Natural killer cell (primary cell): ENCODE results near the gene EXOC3L4. TPM values are rescaled to one million over a fixed set of nuclear protein-coding genes. Genes with fewer than 3 reads are reported as not detected.

Experiments
- ATAC-seq, 3 donors: fragments of 150-1000 bp in 2 of 3; fragments of 200-7000 bp in 1 of 3; cut with Tn5 transposase; 1 replicate in 1 of 3; 2 replicates in 2 of 3; pipeline ENCODE4 v1.10.0; 2021; ENCODE audit warnings: mild to moderate bottlenecking in 2 of 3, moderate library complexity in 2 of 3
- DNase-seq, 2 donors: peaks; one replicate each; pipeline versions ENCODE4 v3.0.0 to v3.0.0-alpha.2; 2013 to 2021; ENCODE audit warnings: mixed read lengths in 1 of 2
- H3K27ac ChIP-seq: one replicate; pipeline ENCODE4 v1.5.1; 2013; ENCODE audit warnings: mild to moderate bottlenecking, low read length
- H3K27me3 ChIP-seq: one replicate; pipeline ENCODE4 v1.6.1; 2013; ENCODE audit warnings: low read length; ENCODE audit not compliant: control insufficient read depth, insufficient read depth
- H3K36me3 ChIP-seq: one replicate; pipeline ENCODE4 v1.6.1; 2013; ENCODE audit warnings: low read length; ENCODE audit not compliant: control insufficient read depth, insufficient read depth
- H3K4me1 ChIP-seq: one replicate; pipeline ENCODE4 v1.6.1; 2013; ENCODE audit warnings: low read length; ENCODE audit not compliant: control insufficient read depth, insufficient read depth
- H3K4me3 ChIP-seq: one replicate; pipeline ENCODE4 v1.5.1; 2013; ENCODE audit warnings: low read length
- H3K9me3 ChIP-seq: one replicate; pipeline ENCODE4 v1.6.1; 2013; ENCODE audit warnings: low read length; ENCODE audit not compliant: control insufficient read depth, insufficient read depth
- H3K27ac Mint-ChIP-seq, 2 donors: one replicate each; pipeline ENCODE4 v1.8.0; 2022; ENCODE audit warnings: mild to moderate bottlenecking in 2 of 2, mixed read lengths in 2 of 2, moderate library complexity in 1 of 2
- H3K27me3 Mint-ChIP-seq, 2 donors: one replicate each; pipeline ENCODE4 v1.8.0; 2022; ENCODE audit warnings: low read depth in 2 of 2, mixed read lengths in 2 of 2
- H3K36me3 Mint-ChIP-seq: one replicate; pipeline ENCODE4 v1.8.0; 2022; ENCODE audit warnings: mixed read lengths
- H3K4me1 Mint-ChIP-seq, 2 donors: one replicate each; pipeline ENCODE4 v1.8.0; 2022; ENCODE audit warnings: mixed read lengths in 2 of 2
- H3K4me3 Mint-ChIP-seq: one replicate; pipeline ENCODE4 v1.8.0; 2022; ENCODE audit warnings: mild to moderate bottlenecking, moderate library complexity, mixed read lengths
- H3K9me3 Mint-ChIP-seq, 2 donors: one replicate each; pipeline ENCODE4 v1.8.0; 2022; ENCODE audit warnings: mixed read lengths in 2 of 2
- WGBS: methylation state at CpG from one replicate; pipeline ENCODE4 v1.1.7; 2013; ENCODE audit warnings: missing lambda C conversion rate; ENCODE audit not compliant: insufficient coverage; 5-methylcytosine and 5-hydroxymethylcytosine counted together
- intact Hi-C: fragments of 100-400 bp; cut with micrococcal nuclease; formaldehyde crosslinking; loops from one replicate; pipeline ENCODE4 v1.14.2; 2022
- total RNA-seq, 4 donors: library from RNA; stranded (reverse); fragments of 120-200 nt in 1 of 4; gene quantifications; one replicate each; pipeline versions ENCODE4 v1.2.3 to v1.2.4, GENCODE V29; 2013 to 2022
- TF ChIP-seq, protein P1 (sequence below): fragments of 200-600 bp; IDR thresholded peaks from one replicate; pipeline ENCODE4 v1.8.0; 2022; ENCODE audit warnings: antibody characterized with exemption

Gene EXOC3L4
- total RNA-seq, 3 donors from 2014 or later (not counting 1 experiment from before 2014, with no cell fraction given), result not detected

GRCh38 chr14:103089386-103090335 is 4.9 kb upstream of the EXOC3L4 start:
- Mint-ChIP-seq H3K4me1 (peaks cover 0 to 5% of the 10 kb centered on the region in 2 donors), H3K9me3 (no peaks in the 10 kb centered on the region), H3K4me3 (no peak overlapping the region), H3K27me3 (peaks cover 0 to 3% of the 10 kb centered on the region in 2 donors), H3K27ac (no peak overlapping the region), H3K36me3 (no peaks in the 10 kb centered on the region)
- Histone ChIP-seq H3K4me1 (peaks cover 19% of the 10 kb centered on the region), H3K27ac (no peak overlapping the region), H3K36me3 (no peaks in the 10 kb centered on the region), H3K27me3 (peaks cover 6% of the 10 kb centered on the region), H3K9me3 (no peaks in the 10 kb centered on the region), H3K4me3 (no peak overlapping the region)
- TF ChIP-seq, protein P1, sequence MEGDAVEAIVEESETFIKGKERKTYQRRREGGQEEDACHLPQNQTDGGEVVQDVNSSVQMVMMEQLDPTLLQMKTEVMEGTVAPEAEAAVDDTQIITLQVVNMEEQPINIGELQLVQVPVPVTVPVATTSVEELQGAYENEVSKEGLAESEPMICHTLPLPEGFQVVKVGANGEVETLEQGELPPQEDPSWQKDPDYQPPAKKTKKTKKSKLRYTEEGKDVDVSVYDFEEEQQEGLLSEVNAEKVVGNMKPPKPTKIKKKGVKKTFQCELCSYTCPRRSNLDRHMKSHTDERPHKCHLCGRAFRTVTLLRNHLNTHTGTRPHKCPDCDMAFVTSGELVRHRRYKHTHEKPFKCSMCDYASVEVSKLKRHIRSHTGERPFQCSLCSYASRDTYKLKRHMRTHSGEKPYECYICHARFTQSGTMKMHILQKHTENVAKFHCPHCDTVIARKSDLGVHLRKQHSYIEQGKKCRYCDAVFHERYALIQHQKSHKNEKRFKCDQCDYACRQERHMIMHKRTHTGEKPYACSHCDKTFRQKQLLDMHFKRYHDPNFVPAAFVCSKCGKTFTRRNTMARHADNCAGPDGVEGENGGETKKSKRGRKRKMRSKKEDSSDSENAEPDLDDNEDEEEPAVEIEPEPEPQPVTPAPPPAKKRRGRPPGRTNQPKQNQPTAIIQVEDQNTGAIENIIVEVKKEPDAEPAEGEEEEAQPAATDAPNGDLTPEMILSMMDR, result no peak
- 88% methylated on average over 28 of the region's 28 CpGs for WGBS
- intact Hi-C loops, result loop anchor here (5.0 to 10.0 kb wide), 2 partner anchors 312 to 395 kb away; partner anchors contain the start of gene TRAF3
- DNase-seq (no peak), ATAC-seq (no peak)

DNA sequence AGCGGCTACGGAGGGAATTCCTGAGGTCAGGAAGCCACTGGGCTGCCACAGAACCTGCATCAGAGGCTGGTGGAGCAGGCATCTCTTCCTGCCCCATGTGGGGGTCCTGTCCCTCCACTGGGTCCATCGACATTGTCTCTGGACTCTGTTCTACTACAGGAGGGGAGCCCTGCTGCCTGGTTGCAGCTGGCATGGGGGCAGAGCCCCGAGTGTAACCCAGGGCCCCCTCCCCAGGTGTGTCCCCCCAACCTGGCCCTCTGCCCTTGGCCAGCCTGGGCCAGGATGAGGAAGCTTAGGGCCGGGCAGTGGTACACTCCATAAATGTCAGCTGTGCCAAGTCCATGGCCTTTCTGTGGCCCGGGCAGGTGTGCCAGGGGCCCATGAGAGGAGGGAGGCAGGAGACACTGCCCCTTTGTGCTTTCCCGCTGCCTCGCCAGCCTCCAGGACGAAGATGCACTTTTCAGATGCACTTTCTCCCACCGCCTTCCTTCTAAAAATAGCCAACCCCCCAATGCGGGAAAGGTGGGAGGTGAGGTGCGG is 4.0 kb upstream of the EXOC3L4 start:
- no peaks in the 10 kb centered on the region for H3K9me3 ChIP-seq
- H3K36me3 Mint-ChIP-seq, result no peaks in the 10 kb centered on the region
- H3K27ac ChIP-seq, result no peak overlapping the region
- peaks cover 0 to under 1% of the 10 kb centered on the region in 2 donors for H3K27me3 Mint-ChIP-seq
- DNase-seq (no peak), ATAC-seq (no peak)
- H3K4me1 ChIP-seq, result peaks cover 19% of the 10 kb centered on the region
- no peaks in the 10 kb centered on the region for H3K9me3 Mint-ChIP-seq
- H3K27ac Mint-ChIP-seq, result peak overlapping the region; percentile 26 to 72
- no peaks in the 10 kb centered on the region for H3K36me3 ChIP-seq
- WGBS, result 84% methylated on average over 9 of the region's 12 CpGs
- peaks cover 6% of the 10 kb centered on the region for H3K27me3 ChIP-seq
- TF ChIP-seq, protein P1, result no peak
- H3K4me3 ChIP-seq, result no peak overlapping the region
- intact Hi-C loops, result loop anchor here (5.0 to 10.0 kb wide), 2 partner anchors 313 to 396 kb away; partner anchors contain the start of gene TRAF3
- peaks cover 0 to 5% of the 10 kb centered on the region in 2 donors for H3K4me1 Mint-ChIP-seq
- H3K4me3 Mint-ChIP-seq, result peak overlapping the region; percentile 62

- TF ChIP-seq, protein P1, result peak; percentile 63
- Histone ChIP-seq H3K4me3 (peak overlapping the region; percentile 12), H3K27me3 (peaks cover 6% of the 10 kb centered on the region), H3K27ac (no peak overlapping the region), H3K36me3 (no peaks in the 10 kb centered on the region), H3K4me1 (peaks cover 19% of the 10 kb centered on the region), H3K9me3 (no peaks in the 10 kb centered on the region)
- Mint-ChIP-seq H3K4me1 (peaks cover 0 to 5% of the 10 kb centered on the region in 2 donors), H3K36me3 (no peaks in the 10 kb centered on the region), H3K4me3 (peak overlapping the region; percentile 62), H3K9me3 (no peaks in the 10 kb centered on the region), H3K27ac (peak overlapping the region; percentile 26 to 72), H3K27me3 (no peaks in the 10 kb centered on the region)
- DNase-seq, result peak; percentile 69 to 87
- 2% methylated on average over 67 of the region's 69 CpGs for WGBS
- intact Hi-C loops, result loop anchor here (5.0 to 10.0 kb wide), 2 partner anchors 314 to 396 kb away; partner anchors contain the start of gene TRAF3
- peak; percentile 89 to 90 (median 89) for ATAC-seq
Measured at GRCh38 chr14:103091041-103091882, 3.3 kb upstream of the EXOC3L4 start.
